ENCODE data around the gene TRIM54. TPM values are rescaled to one million over a fixed set of nuclear protein-coding genes. Genes with fewer than 3 reads are reported as not detected.
"Not testable (repeated sequence)": the region's sequence is repeated elsewhere in the genome, so short reads cannot be mapped to it uniquely, and the experiment has no call there.

The TRIM54 gene
- total and polyA plus RNA-seq, 5 experiments from 2014 or later = 0.19 TPM; not detected in 4

GRCh38 chr2:27296481-27296880, 14.3 kb downstream of the TRIM54 start:
- Mint-ChIP-seq H3K27me3 (peaks cover 4 to 20% (median 13%) of the 10 kb centered on the region in 5 donors), H3K36me3 (no peaks in the 10 kb centered on the region), H3K9me3 (no peaks in the 10 kb centered on the region), H3K4me3 (no peak overlapping the region), H3K4me1 (no peaks in the 10 kb centered on the region), H3K27ac (peak overlapping the region in 1 of 10 donors; percentile 15)
- DNase-seq (no peak), ATAC-seq (no peak)
- POLR2A ChIA-PET = no interaction called here

GRCh38 chr2:27297195-27297594, 15.0 kb downstream of the TRIM54 start:
- Mint-ChIP-seq H3K27me3 (peaks cover 3 to 20% (median 9%) of the 10 kb centered on the region in 5 donors), H3K4me3 (no peak overlapping the region), H3K27ac (no peak overlapping the region), H3K9me3 (no peaks in the 10 kb centered on the region), H3K36me3 (no peaks in the 10 kb centered on the region), H3K4me1 (no peaks in the 10 kb centered on the region)
- POLR2A ChIA-PET = no interaction called here
- ATAC-seq (no peak), DNase-seq (no peak)

- H3K36me3 Mint-ChIP-seq = no peaks in the 10 kb centered on the region
- POLR2A ChIA-PET = interaction anchor here (0.5 kb wide), 1 partner anchor 20 kb away, joined by 5 read pairs; no protein-coding TSS in a partner anchor
- H3K4me3 Mint-ChIP-seq = no peak overlapping the region
- H3K4me1 Mint-ChIP-seq = peaks cover 0 to 5% (median 2%) of the 10 kb centered on the region in 4 donors
- no peak overlapping the region for H3K27ac Mint-ChIP-seq
- H3K9me3 Mint-ChIP-seq = no peaks in the 10 kb centered on the region
- H3K27me3 Mint-ChIP-seq = peaks cover 0 to 20% (median 9%) of the 10 kb centered on the region in 5 donors
- DNase-seq (no peak), ATAC-seq (no peak)
Observed at GRCh38 chr2:27298391-27299080, 16.3 kb downstream of the TRIM54 start.

GRCh38 chr2:27300606-27301005, 18.4 kb downstream of the TRIM54 start:
- H3K4me1 Mint-ChIP-seq, DNase-seq, H3K4me3 Mint-ChIP-seq, ATAC-seq, POLR2A ChIA-PET, H3K9me3 Mint-ChIP-seq, H3K36me3 Mint-ChIP-seq: not testable (repeated sequence)
- peak overlapping the region in 1 of 10 donors; percentile 20 for H3K27ac Mint-ChIP-seq
- H3K27me3 Mint-ChIP-seq = peaks cover 11 to 31% (median 20%) of the 10 kb centered on the region in 5 donors

GRCh38 chr2:27303093-27304025, 21.1 kb downstream of the TRIM54 start:
- ATAC-seq (peak; percentile 59 to 65), DNase-seq (peak in 7 of 10 donors; percentile 17 to 63 (median 45))
- Mint-ChIP-seq H3K27me3 (peaks cover 8 to 45% (median 13%) of the 10 kb centered on the region in 5 donors), H3K27ac (peak overlapping the region in 8 of 10 donors; percentile 15 to 78 (median 70)), H3K36me3 (no peaks in the 10 kb centered on the region), H3K4me3 (peak overlapping the region; percentile 63 to 86 (median 78)), H3K9me3 (no peaks in the 10 kb centered on the region), H3K4me1 (peaks cover 0 to 19% (median 11%) of the 10 kb centered on the region in 4 donors)
- POLR2A ChIA-PET = interaction anchor here (0.6 to 1.2 kb wide), 4 partner anchors 11 to 252 kb away, joined by 3 to 4 read pairs (median 4); partner anchors contain the start of gene AGBL5

GRCh38 chr2:27304488-27305240, 22.4 kb downstream of the TRIM54 start:
- Mint-ChIP-seq H3K9me3 (no peaks in the 10 kb centered on the region), H3K27me3 (peaks cover 8 to 32% (median 13%) of the 10 kb centered on the region in 5 donors), H3K4me1 (peaks cover 0 to 19% (median 11%) of the 10 kb centered on the region in 4 donors), H3K27ac (peak overlapping the region in 4 of 10 donors; percentile 4 to 52 (median 27)), H3K36me3 (peaks cover 4 to 11% (median 8%) of the 10 kb centered on the region in 3 donors), H3K4me3 (peak overlapping the region in 3 of 10 donors; percentile 18 to 47 (median 43))
- POLR2A ChIA-PET = interaction anchor here (1.3 kb wide), 1 partner anchor 18 kb away, joined by 4 read pairs; the partner anchor contains the start of gene MPV17
- no peak for DNase-seq
- ATAC-seq = no peak

- no peak for DNase-seq
Observed at GRCh38 chr2:27305516-27305915, 23.3 kb downstream of the TRIM54 start.

GRCh38 chr2:27306136-27306535, 23.9 kb downstream of the TRIM54 start:
- H3K27me3 Mint-ChIP-seq = peaks cover 8 to 32% (median 13%) of the 10 kb centered on the region in 5 donors

More at GRCh38 chr2:27305516-27305915, 23.3 kb downstream of the TRIM54 start:
- peaks cover 0 to 19% (median 11%) of the 10 kb centered on the region in 4 donors for H3K4me1 Mint-ChIP-seq
- H3K27ac Mint-ChIP-seq = peak overlapping the region in 1 of 10 donors; percentile 46
- H3K27me3 Mint-ChIP-seq = peaks cover 8 to 32% (median 13%) of the 10 kb centered on the region in 5 donors
- H3K4me3 Mint-ChIP-seq = peak overlapping the region in 6 of 10 donors; percentile 2 to 75 (median 42)
- POLR2A ChIA-PET = interaction anchor here (1.3 kb wide), 1 partner anchor 17 kb away, joined by 4 read pairs; the partner anchor contains the start of gene MPV17
- H3K36me3 Mint-ChIP-seq = peaks cover 6 to 15% (median 10%) of the 10 kb centered on the region in 3 donors
- no peaks in the 10 kb centered on the region for H3K9me3 Mint-ChIP-seq
- no peak for ATAC-seq

GRCh38 chr2:27306573-27307286, 24.5 kb downstream of the TRIM54 start:
- Mint-ChIP-seq H3K9me3 (no peaks in the 10 kb centered on the region), H3K36me3 (peaks cover 6 to 21% (median 14%) of the 10 kb centered on the region in 3 donors), H3K27ac (no peak overlapping the region), H3K27me3 (peaks cover 8 to 32% (median 13%) of the 10 kb centered on the region in 5 donors), H3K4me3 (peak overlapping the region; percentile 42 to 79 (median 59)), H3K4me1 (peaks cover 0 to 19% (median 11%) of the 10 kb centered on the region in 4 donors)
- POLR2A ChIA-PET = no interaction called here
- DNase-seq (peak in 8 of 10 donors; percentile 9 to 42 (median 28)), ATAC-seq (peak; percentile 70 to 73)

More at GRCh38 chr2:27306136-27306535, 23.9 kb downstream of the TRIM54 start:
- Mint-ChIP-seq H3K4me1 (peaks cover 0 to 19% (median 11%) of the 10 kb centered on the region in 4 donors), H3K4me3 (peak overlapping the region; percentile 28 to 79 (median 59)), H3K36me3 (peaks cover 6 to 16% (median 10%) of the 10 kb centered on the region in 3 donors), H3K9me3 (no peaks in the 10 kb centered on the region), H3K27ac (no peak overlapping the region)
- ATAC-seq (peak; percentile 8 to 30), DNase-seq (no peak)
- POLR2A ChIA-PET = interaction anchor here (1.3 kb wide), 1 partner anchor 16 kb away, joined by 4 read pairs; the partner anchor contains the start of gene MPV17

GRCh38 chr2:27307287-27307544, 25.0 kb downstream of the TRIM54 start:
- peak overlapping the region in 7 of 10 donors; percentile 28 to 75 (median 48) for H3K4me3 Mint-ChIP-seq
- H3K27ac Mint-ChIP-seq = no peak overlapping the region
- ATAC-seq (no peak), DNase-seq (no peak)
- peaks cover under 1 to 19% (median 11%) of the 10 kb centered on the region in 4 donors for H3K4me1 Mint-ChIP-seq
- peaks cover 8 to 32% (median 13%) of the 10 kb centered on the region in 5 donors for H3K27me3 Mint-ChIP-seq
- H3K36me3 Mint-ChIP-seq = peaks cover 6 to 21% (median 15%) of the 10 kb centered on the region in 3 donors
- POLR2A ChIA-PET = no interaction called here
- H3K9me3 Mint-ChIP-seq = no peaks in the 10 kb centered on the region
